Breast epithelium (tissue), 3 donors: ENCODE measurements around the gene PPP1R1C.

Experiments
- CTCF ChIP-seq, 3 donors: fragments of 450-650 bp; IDR thresholded peaks; one replicate each; pipeline ENCODE4 v1.5.1; 2016 to 2017; ENCODE audit warnings: antibody characterized with exemption in 3 of 3, mild to moderate bottlenecking in 3 of 3, moderate library complexity in 3 of 3
- POLR2A ChIP-seq: fragments of 450-650 bp; IDR thresholded peaks from one replicate; pipeline ENCODE4 v1.6.1; 2016; ENCODE audit warnings: antibody characterized with exemption, mild to moderate bottlenecking, moderate library complexity
- POLR2AphosphoS5 ChIP-seq, 3 donors: sonication (generic); formaldehyde crosslinking; IDR thresholded peaks; one replicate each; pipeline ENCODE4 v1.6.1; 2017; ENCODE audit warnings: antibody characterized with exemption in 3 of 3

- TF ChIP-seq CTCF (IDR thresholded peaks at IDR 0.05) = no peak
- TF ChIP-seq POLR2AphosphoS5 (IDR thresholded peaks at IDR 0.05) = no peak
- TF ChIP-seq POLR2A = no peak
Observed at GRCh38 chr2:182014284-182014683, 28.6 kb downstream of the PPP1R1C start.
